Stimulated activated effector memory CD8-positive, alpha-beta T cell treated with anti-CD3 and anti-CD28 coated beads, Interleukin-12 subunit alpha, Interleukin-12 subunit beta, amount 100 ng/mL, for 72 hours (primary cell): ENCODE data around the gene CIITA.
"Not testable (repeated sequence)": the region's sequence is repeated elsewhere in the genome, so short reads cannot be mapped to it uniquely, and the experiment has no call there.

ENCODE experiments used
- ATAC-seq: fragments of 150-1000 bp; cut with Tn5 transposase; 2 replicates; pipeline ENCODE4 v1.10.0; 2021
- DNase-seq, 2 donors: peaks; one replicate each; pipeline ENCODE4 v3.0.0; 2021 to 2022; ENCODE audit warnings: low spot score in 2 of 2
- H3K27ac Mint-ChIP-seq: one replicate; pipeline ENCODE4 v1.8.0; 2022; ENCODE audit warnings: mild to moderate bottlenecking, mixed read lengths
- H3K36me3 Mint-ChIP-seq: one replicate; pipeline ENCODE4 v1.8.0; 2022; ENCODE audit warnings: mild to moderate bottlenecking, mixed read lengths
- H3K4me1 Mint-ChIP-seq: one replicate; pipeline ENCODE4 v1.8.0; 2022; ENCODE audit warnings: mixed read lengths
- H3K4me3 Mint-ChIP-seq: one replicate; pipeline ENCODE4 v1.8.0; 2022; ENCODE audit warnings: mild to moderate bottlenecking, mixed read lengths
- H3K9me3 Mint-ChIP-seq: one replicate; pipeline ENCODE4 v1.8.0; 2022; ENCODE audit warnings: mixed read lengths

Gene CIITA, protein sequence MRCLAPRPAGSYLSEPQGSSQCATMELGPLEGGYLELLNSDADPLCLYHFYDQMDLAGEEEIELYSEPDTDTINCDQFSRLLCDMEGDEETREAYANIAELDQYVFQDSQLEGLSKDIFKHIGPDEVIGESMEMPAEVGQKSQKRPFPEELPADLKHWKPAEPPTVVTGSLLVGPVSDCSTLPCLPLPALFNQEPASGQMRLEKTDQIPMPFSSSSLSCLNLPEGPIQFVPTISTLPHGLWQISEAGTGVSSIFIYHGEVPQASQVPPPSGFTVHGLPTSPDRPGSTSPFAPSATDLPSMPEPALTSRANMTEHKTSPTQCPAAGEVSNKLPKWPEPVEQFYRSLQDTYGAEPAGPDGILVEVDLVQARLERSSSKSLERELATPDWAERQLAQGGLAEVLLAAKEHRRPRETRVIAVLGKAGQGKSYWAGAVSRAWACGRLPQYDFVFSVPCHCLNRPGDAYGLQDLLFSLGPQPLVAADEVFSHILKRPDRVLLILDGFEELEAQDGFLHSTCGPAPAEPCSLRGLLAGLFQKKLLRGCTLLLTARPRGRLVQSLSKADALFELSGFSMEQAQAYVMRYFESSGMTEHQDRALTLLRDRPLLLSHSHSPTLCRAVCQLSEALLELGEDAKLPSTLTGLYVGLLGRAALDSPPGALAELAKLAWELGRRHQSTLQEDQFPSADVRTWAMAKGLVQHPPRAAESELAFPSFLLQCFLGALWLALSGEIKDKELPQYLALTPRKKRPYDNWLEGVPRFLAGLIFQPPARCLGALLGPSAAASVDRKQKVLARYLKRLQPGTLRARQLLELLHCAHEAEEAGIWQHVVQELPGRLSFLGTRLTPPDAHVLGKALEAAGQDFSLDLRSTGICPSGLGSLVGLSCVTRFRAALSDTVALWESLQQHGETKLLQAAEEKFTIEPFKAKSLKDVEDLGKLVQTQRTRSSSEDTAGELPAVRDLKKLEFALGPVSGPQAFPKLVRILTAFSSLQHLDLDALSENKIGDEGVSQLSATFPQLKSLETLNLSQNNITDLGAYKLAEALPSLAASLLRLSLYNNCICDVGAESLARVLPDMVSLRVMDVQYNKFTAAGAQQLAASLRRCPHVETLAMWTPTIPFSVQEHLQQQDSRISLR

DNA sequence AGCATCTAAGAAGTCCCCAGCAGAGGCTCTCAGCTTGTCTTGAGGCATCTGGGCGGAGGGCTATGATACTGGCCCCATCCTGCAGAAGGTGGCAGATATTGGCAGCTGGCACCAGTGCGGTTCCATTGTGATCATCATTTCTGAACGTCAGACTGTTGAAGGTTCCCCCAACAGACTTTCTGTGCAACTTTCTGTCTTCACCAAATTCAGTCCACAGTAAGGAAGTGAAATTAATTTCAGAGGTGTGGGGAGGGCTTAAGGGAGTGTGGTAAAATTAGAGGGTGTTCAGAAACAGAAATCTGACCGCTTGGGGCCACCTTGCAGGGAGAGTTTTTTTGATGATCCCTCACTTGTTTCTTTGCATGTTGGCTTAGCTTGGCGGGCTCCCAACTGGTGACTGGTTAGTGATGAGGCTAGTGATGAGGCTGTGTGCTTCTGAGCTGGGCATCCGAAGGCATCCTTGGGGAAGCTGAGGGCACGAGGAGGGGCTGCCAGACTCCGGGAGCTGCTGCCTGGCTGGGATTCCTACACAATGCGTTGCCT, at the start of gene CIITA:
Gene CIITA (plus strand): TSS at position 404 of the 543 bp plus-strand sequence. CDS start 129 bp downstream, at position 533.
- H3K4me1 Mint-ChIP-seq, result peaks cover 77% of the 10 kb centered on the region
- peak; percentile 51 to 85 for DNase-seq

DNA sequence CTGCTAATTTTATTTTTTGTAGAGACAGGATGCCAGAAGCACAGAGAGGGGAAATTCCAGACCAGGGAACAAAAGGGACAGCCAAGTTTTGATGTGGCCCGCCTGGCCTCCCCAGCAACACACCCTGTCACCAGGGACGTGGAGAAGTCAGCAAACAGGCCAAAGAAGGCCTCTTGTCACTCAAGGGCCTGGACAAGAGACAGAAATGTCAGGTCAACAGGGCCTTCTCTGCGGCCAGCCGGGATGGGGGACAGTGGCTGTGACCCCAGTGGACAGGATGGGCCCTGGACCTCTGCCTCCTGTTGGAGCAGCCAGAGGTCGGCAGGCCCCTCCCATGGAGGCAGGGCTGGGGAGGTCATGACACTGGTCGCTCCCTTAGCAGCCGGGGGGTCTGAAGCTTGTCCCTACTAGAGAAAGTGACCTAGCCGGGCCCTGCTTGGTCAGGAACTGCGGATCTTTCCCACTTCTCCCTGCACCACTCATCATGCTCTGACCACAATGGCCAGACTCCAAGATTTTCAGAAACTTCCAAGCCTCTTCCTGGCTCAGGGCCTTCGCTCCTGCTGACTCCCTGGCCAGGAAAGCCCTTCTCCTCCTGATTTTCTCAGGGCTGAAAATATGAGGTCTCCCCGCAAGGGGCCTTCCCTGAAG, 49.2 kb upstream of the CIITA start:
- Mint-ChIP-seq H3K27ac (peak overlapping the region; percentile 70), H3K36me3 (no peaks in the 10 kb centered on the region), H3K4me1 (no peaks in the 10 kb centered on the region), H3K4me3 (no peak overlapping the region), H3K9me3 (no peaks in the 10 kb centered on the region)
- ATAC-seq (no peak), DNase-seq (no peak)

More for the DNA sequence above, at the start of gene CIITA:
- Mint-ChIP-seq H3K9me3 (no peaks in the 10 kb centered on the region), H3K36me3 (peaks cover 39% of the 10 kb centered on the region), H3K27ac (peak within 1 kb of the TSS; percentile 93), H3K4me3 (peak within 1 kb of the TSS; percentile 95)
- ATAC-seq, result peak; percentile 74

DNA sequence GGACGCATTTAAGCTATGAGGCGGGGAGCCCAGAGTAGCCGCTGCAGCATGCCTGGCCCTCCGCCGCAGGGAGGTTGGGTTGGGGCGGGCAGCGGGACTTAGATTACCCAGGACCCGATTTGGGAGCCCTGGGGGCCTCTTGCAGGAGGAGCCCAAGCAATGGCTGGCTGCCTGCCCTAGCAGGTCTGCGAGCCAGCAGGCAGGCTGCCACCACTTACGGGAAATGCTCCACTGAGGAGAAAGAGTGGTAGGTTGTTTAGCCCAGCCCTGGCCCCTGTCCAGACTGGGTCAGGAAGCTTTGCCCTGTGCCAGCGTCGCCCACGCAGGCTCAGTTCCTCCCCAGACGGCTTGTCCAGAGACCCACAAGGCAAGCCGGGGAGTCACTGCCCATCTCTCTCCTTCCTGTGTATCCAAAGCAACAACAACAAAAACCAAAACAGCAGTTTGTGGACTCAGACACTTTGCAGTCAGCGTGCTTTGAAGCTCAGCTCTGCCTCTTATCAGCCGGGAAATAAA, 48.1 kb upstream of the CIITA start:
- Mint-ChIP-seq H3K36me3 (no peaks in the 10 kb centered on the region), H3K4me3 (no peak overlapping the region), H3K4me1 (no peaks in the 10 kb centered on the region), H3K27ac (peak overlapping the region; percentile 70), H3K9me3 (no peaks in the 10 kb centered on the region)
- DNase-seq (no peak), ATAC-seq (no peak)

DNA sequence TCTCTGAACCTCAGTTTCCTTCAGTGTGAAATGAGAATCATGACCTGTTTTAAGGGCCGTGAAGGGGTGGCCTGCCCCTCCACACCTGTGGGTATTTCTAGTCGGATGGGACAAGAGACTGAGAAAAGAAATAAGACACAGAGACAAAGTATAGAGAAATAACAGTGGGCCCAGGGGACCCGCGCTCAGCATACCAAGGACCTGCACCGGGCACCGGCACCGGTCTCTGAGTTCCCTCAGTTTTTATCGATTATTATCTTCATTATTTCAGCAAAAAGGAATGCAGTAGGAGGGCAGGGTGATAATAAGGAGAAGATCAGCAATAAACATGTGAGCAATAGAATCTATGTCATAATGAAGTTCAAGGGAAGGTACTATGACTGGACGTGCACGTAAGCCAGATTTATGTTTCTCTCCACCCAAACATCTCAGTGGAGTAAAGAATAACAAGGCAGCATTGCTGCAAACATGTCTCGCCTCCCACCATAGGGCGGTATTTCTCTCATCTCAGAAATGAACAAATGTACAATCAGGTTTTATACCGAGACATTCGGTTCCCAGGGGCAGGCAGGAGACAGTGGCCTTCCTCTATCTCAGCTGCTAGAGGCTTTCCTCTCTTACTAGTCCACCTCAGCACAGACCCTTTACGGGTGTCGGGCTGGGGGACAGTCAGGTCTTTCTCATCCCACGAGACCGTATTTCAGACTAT, 47.5 kb upstream of the CIITA start:
- not testable (repeated sequence) for H3K4me3 Mint-ChIP-seq, H3K9me3 Mint-ChIP-seq, H3K27ac Mint-ChIP-seq

DNA sequence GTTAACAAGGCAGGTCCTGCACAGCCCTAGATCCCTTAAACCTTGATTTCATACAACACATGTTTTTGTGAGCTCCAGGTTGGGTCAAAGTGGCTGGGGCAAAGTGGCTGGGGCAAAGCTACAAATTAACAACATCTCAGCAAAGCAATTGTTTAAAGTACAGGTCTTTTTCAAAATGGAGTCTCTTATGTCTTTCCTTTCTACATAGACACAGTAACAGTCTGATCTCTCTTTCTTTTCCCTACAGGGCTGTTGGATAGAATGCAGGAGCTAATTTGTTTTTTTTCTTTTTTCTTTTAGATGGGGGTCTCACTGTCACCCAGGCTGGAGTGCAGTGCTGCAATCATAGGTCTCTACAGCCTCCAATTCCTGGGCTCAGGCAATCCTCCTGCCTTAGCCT, 46.8 kb upstream of the CIITA start:
- H3K27ac Mint-ChIP-seq, DNase-seq, H3K4me3 Mint-ChIP-seq, H3K36me3 Mint-ChIP-seq, H3K9me3 Mint-ChIP-seq, H3K4me1 Mint-ChIP-seq, ATAC-seq: not testable (repeated sequence)

More for the DNA sequence above, 47.5 kb upstream of the CIITA start:
- H3K4me1 Mint-ChIP-seq, DNase-seq, ATAC-seq, H3K36me3 Mint-ChIP-seq: not testable (repeated sequence)

DNA sequence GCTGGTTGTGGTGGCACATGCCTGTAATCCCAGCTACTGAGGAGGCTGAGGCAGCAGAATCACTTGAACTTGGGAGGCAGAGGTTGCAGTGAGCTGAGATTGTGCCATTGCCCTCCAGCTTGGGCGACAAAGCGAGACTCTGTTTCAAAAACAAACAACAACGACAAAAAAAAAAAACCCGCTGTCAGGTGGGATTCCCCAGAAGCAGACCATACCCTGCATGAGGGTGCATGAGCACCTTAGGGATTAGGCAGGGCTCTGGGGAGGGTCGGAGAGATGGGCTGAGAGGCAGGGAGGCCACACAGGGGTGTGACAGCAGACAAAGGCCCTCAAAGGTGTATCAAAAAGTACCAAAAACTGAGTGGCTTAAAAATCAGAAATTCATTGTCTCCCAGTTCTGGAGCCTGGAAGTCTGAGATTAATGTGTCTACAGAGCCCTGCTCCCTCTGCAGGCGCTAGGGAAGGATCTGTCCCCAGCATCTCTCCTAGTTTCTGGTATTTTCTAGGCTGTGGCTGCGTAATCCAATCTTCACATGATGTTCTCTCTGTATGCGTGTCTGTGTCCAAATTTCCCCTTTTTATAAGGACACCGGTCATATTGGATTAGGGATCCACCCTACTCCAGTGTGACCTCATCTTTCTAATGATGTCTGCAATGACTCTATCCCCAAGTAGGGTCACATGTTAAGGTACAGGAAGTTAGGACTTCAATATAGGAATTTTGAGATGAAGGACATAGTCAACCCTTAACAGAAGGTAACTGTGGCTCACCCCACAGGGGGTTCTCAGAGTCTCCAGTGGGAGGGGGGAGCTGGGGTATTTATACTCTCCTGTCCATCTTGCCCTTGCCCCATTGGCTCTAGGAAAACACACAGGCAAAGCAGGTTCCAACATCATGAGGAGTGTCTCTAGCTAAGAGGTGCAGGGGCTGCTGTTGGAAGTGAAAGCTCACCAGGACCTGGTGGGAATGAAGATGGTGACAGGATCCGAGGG, 44.8 kb upstream of the CIITA start:
- no peak for ATAC-seq
- no peaks in the 10 kb centered on the region for H3K9me3 Mint-ChIP-seq
- no peaks in the 10 kb centered on the region for H3K36me3 Mint-ChIP-seq
- H3K4me3 Mint-ChIP-seq, result no peak overlapping the region
- H3K4me1 Mint-ChIP-seq, result peaks cover 25% of the 10 kb centered on the region
- H3K27ac Mint-ChIP-seq, result no peak overlapping the region
- no peak for DNase-seq

DNA sequence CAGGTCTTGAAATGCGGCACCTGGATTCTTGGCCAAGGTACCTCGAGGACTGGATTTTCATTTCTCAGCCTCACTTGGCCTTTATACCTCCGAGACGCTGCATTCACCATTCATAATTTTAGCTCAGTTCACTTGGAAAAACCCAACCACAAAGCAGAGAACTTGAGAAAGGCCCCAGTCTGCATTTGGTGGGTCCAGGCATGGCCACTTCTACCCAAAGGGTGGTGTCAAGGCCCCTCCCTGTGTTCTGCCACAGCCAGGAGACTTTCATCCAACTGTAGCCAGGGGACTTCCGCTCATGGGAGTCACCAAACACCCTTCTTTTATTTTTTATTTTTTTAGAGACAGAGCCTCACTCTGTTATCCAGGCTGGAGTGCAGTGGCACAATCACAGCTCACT, 43.7 kb upstream of the CIITA start:
- ATAC-seq (no peak), DNase-seq (no peak)
- Mint-ChIP-seq H3K4me3 (no peak overlapping the region), H3K36me3 (no peaks in the 10 kb centered on the region), H3K27ac (no peak overlapping the region), H3K9me3 (no peaks in the 10 kb centered on the region), H3K4me1 (peaks cover 25% of the 10 kb centered on the region)

DNA sequence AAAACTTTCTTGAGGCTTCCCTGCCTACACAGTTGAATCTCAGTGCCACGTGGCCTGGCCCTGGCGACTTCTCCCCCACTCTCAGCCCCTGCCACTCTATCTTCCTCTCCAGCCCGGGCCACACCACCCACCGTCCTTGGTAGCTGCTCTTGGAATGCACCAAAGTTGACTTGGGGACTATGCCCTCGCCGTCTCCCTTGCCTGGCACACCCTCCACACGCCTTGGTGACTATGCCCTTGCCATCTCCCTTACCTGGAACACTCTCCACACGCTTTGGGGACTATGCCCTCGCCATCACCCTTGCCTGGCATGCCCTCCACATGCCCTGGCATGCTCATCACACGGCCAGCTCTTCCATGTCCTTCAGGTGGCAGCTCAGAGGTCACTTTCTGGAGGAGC, 42.9 kb upstream of the CIITA start:
- no peak for ATAC-seq
- no peaks in the 10 kb centered on the region for H3K36me3 Mint-ChIP-seq

DNA sequence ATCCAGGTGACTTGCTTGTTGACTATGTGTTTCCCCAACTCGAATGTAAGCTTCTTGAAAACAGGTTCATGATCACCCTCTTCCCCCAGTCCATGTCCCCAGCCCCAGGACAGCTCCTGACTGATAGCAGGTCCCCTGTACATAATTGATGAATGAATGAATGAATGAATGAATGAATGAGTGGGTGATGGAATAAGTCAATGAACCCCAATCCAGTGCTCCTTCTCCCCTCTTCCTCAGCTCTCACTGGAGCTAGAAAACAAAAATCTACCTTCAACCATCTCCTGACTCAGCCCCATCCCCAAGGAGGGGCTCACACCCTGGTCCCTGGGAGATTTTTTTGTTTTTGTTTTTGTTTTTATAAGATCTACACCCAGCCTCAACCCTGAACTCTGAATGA, 42.2 kb upstream of the CIITA start:
- no peak for DNase-seq
- Mint-ChIP-seq H3K9me3 (no peaks in the 10 kb centered on the region), H3K36me3 (no peaks in the 10 kb centered on the region), H3K4me3 (no peak overlapping the region), H3K4me1 (peaks cover 25% of the 10 kb centered on the region), H3K27ac (no peak overlapping the region)
- ATAC-seq, result no peak

More for the DNA sequence above, 42.9 kb upstream of the CIITA start:
- Mint-ChIP-seq H3K27ac (peak overlapping the region; percentile 4), H3K9me3 (no peaks in the 10 kb centered on the region), H3K4me3 (no peak overlapping the region), H3K4me1 (peaks cover 25% of the 10 kb centered on the region)
- DNase-seq, result no peak

DNA sequence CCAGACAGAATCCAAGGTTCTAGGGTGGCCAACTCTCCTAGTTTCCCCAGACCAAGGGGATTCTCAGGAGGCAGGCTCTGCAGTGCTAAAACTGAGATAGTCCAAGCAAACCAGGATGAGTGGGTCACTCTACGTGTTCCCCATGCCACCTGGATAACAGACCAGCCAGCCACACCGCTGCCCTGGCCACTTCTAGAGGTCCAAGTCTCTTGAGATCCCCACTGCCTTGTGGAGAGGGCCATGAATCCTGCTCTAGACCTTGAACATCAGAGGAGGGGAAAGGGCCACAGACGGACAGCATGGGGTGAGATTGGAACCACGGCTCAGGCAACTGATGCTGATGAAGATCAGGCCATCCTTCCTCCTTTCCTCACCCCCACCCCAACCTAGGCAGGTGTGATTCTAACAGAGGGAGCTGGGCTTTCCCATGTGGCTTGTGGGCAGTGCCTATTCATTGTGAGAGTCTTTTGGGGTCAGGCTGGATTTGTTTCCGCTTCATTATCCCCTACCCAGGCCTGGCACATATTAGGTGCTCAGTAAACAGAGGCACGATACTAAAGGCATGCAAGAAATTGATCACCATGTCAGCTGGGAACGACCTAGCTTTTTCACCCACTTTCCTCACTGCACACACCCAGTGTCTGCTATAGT, 41.6 kb upstream of the CIITA start:
- ATAC-seq, result peak; percentile 91
- H3K9me3 Mint-ChIP-seq, result no peaks in the 10 kb centered on the region

DNA sequence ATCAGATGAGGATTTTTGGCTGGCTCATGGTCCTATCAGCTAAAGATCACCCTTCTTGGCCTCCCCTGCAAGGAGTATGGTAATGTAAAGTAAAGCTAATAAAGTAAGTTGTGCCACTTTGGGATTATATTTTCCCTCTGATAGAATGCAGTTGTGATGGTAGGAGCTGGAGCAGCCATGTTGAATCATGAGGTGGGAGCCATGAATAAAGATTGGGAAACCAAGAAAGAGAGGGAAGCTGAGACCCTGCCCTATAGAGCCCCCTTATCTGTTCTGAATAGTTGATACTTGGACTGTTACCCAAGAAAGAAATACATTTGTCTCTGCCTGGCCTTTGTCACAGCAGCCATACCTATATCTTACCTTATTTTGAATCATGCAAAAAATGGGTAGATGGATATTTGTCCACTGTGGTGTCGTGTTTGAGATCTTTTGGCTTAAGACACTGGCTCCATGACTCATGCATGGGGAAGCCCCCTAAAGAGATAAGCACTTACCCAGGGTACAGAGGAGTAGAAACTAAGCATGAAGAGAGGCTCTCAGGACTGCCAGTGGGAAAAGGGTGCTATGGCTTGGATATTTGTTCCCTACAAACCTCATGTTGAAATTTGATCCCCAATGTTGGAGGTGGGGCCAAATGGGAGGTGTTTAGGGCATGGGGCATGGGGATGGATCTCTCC, 40.7 kb upstream of the CIITA start:
- peaks cover 25% of the 10 kb centered on the region for H3K4me1 Mint-ChIP-seq
- DNase-seq, result no peak
- H3K4me3 Mint-ChIP-seq, result no peak overlapping the region
- H3K9me3 Mint-ChIP-seq, result no peaks in the 10 kb centered on the region
- no peak for ATAC-seq
- no peaks in the 10 kb centered on the region for H3K36me3 Mint-ChIP-seq
- H3K27ac Mint-ChIP-seq, result peak overlapping the region; percentile 29

More for the DNA sequence above, 41.6 kb upstream of the CIITA start:
- H3K4me3 Mint-ChIP-seq, result no peak overlapping the region
- H3K4me1 Mint-ChIP-seq, result peaks cover 25% of the 10 kb centered on the region
- DNase-seq, result peak; percentile 25 to 82
- peak overlapping the region; percentile 29 for H3K27ac Mint-ChIP-seq
- no peaks in the 10 kb centered on the region for H3K36me3 Mint-ChIP-seq

DNA sequence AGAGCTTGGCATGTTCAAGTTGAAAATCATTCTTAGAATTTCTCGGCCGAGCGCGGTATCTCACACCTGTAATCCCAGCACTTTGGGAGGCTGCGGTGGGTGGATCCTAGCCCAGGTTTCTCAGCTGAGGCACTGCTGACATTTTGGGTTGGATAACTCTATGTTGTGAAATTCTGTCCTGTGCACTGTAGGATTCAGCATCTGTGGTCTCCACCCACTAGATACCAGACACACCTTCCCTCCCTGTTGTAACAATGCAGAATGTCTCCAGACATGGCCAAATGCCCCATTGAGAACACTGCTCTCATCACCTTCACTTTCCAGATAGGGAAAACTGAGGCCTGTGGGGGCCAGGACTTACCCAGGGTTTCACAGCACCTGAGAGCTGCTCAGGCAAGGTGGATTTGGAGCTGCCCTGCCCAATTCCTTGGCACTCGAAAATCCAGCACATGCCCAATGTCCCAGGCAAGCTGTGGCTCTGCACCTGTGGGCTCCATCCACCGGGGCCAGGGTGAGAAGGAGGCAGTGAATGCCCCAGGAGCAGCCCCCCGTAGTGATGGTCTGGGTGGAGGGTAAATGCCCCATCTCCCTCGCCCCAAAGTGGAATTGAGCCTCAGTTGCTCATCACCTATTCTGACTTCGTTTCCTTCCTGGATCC, 38.3 kb upstream of the CIITA start:
- Mint-ChIP-seq H3K4me1 (peaks cover 25% of the 10 kb centered on the region), H3K9me3 (no peaks in the 10 kb centered on the region), H3K36me3 (no peaks in the 10 kb centered on the region), H3K4me3 (no peak overlapping the region), H3K27ac (no peak overlapping the region)
- ATAC-seq (no peak), DNase-seq (no peak)
